ENCODE measurements around the gene AGPS.

AGPS gene

GRCh38 chr2:177592397-177592796 lies 199.8 kb downstream of the AGPS start:
- no peak for DNase-seq (ENCODE audit: low read depth in 2 of 2)

GRCh38 chr2:177592945-177593344 lies 200.4 kb downstream of the AGPS start:
- no peak for DNase-seq (ENCODE audit: low read depth in 2 of 2)

- no peak for DNase-seq (ENCODE audit: low read depth in 2 of 2)
Measured at GRCh38 chr2:177593402-177593801, 200.8 kb downstream of the AGPS start.
